Neuronal stem cell (in vitro differentiated cells): ENCODE results near the gene ZSCAN23.
"Not testable (repeated sequence)": the region's sequence is repeated elsewhere in the genome, so short reads cannot be mapped to it uniquely, and the experiment has no call there.

Experiments used
- DNase-seq: peaks from one replicate; pipeline ENCODE4 v3.0.0-alpha.2; 2013; ENCODE audit warnings: low spot score
- H2AFZ ChIP-seq: one replicate; pipeline ENCODE4 v1.6.1; 2013; ENCODE audit warnings: mild to moderate bottlenecking, low read length, inconsistent platforms
- H2AK5ac ChIP-seq: 2 replicates; pipeline ENCODE4 v1.6.1; 2013; ENCODE audit warnings: low read depth, mild to moderate bottlenecking, inconsistent platforms, low read length, moderate library complexity, mixed read lengths
- H2BK120ac ChIP-seq: 2 replicates; pipeline ENCODE4 v1.6.1; 2013; ENCODE audit warnings: low read depth, mild to moderate bottlenecking, inconsistent platforms, low read length, moderate library complexity, mixed read lengths
- H2BK12ac ChIP-seq: one replicate; pipeline ENCODE4 v1.6.1; 2013; ENCODE audit warnings: low read length, inconsistent platforms
- H2BK15ac ChIP-seq: 2 replicates; pipeline ENCODE4 v1.6.1; 2013; ENCODE audit warnings: mild to moderate bottlenecking, low read length, inconsistent platforms, mixed read lengths
- H2BK5ac ChIP-seq: one replicate; pipeline ENCODE4 v1.6.1; 2013; ENCODE audit warnings: inconsistent platforms, mild to moderate bottlenecking, low read length, moderate library complexity
- H3K14ac ChIP-seq: one replicate; pipeline ENCODE4 v1.6.1; 2013; ENCODE audit warnings: low read length, inconsistent platforms
- H3K18ac ChIP-seq: 2 replicates; pipeline ENCODE4 v1.6.1; 2013; ENCODE audit warnings: low read length, inconsistent platforms
- H3K23ac ChIP-seq: 2 replicates; pipeline ENCODE4 v1.6.1; 2013; ENCODE audit warnings: low read depth, mild to moderate bottlenecking, mixed read lengths, low read length, inconsistent platforms; ENCODE audit not compliant: poor library complexity
- H3K27ac ChIP-seq: replicated peaks from 3 replicates; pipeline ENCODE4 v1.5.1; 2013; ENCODE audit warnings: low read length, inconsistent platforms
- H3K27me3 ChIP-seq, 3 experiments: 2 replicates each; pipeline ENCODE4 v1.6.1; 2013; ENCODE audit warnings: low read length in 3 of 3, mild to moderate bottlenecking in 2 of 3, inconsistent platforms in 1 of 3, low read depth in 1 of 3, mixed read lengths in 1 of 3, moderate library complexity in 1 of 3; ENCODE audit not compliant: control insufficient read depth in 3 of 3, insufficient read depth in 3 of 3
- H3K36me3 ChIP-seq, 2 donors: replicated peaks in 1 of 2; 2 replicates each; pipeline ENCODE4 v1.6.1; 2013; ENCODE audit warnings: low read length in 2 of 2; ENCODE audit not compliant: control insufficient read depth in 2 of 2, insufficient read depth in 2 of 2
- H3K4ac ChIP-seq: 2 replicates; pipeline ENCODE4 v1.6.1; 2013; ENCODE audit warnings: inconsistent platforms, mild to moderate bottlenecking, low read length, moderate library complexity
- H3K4me1 ChIP-seq, 2 donors: 1 replicate in 1 of 2; 2 replicates in 1 of 2; pipeline ENCODE4 v1.6.1; 2013; ENCODE audit warnings: low read length in 2 of 2, low read depth in 1 of 2; ENCODE audit not compliant: control insufficient read depth in 2 of 2, insufficient read depth in 1 of 2
- H3K4me2 ChIP-seq: one replicate; pipeline ENCODE4 v1.6.1; 2013; ENCODE audit warnings: mild to moderate bottlenecking, low read length, inconsistent platforms; ENCODE audit not compliant: insufficient read depth, poor library complexity, severe bottlenecking
- H3K4me3 ChIP-seq, 2 donors: 2 replicates each; pipeline ENCODE4 v1.5.1; 2013; ENCODE audit warnings: low read length in 2 of 2, mild to moderate bottlenecking in 2 of 2, inconsistent platforms in 1 of 2, moderate library complexity in 1 of 2
- H3K79me1 ChIP-seq: one replicate; pipeline ENCODE4 v1.6.1; 2013; ENCODE audit warnings: low read depth, mild to moderate bottlenecking, inconsistent platforms, low read length, moderate library complexity
- H3K9ac ChIP-seq: one replicate; pipeline ENCODE4 v1.6.1; 2013; ENCODE audit warnings: mild to moderate bottlenecking, low read depth, low read length, inconsistent platforms; ENCODE audit not compliant: poor library complexity
- H3K9me3 ChIP-seq, 2 donors: replicated peaks in 1 of 2; 2 replicates each; pipeline versions ENCODE3 to v1.6.1; 2013; ENCODE audit warnings: low read length in 2 of 2, mild to moderate bottlenecking in 2 of 2, inconsistent platforms in 1 of 2, low read depth in 1 of 2, mixed read lengths in 1 of 2, moderate library complexity in 1 of 2; ENCODE audit not compliant: control insufficient read depth in 2 of 2, insufficient read depth in 1 of 2
- H4K8ac ChIP-seq: one replicate; pipeline ENCODE4 v1.6.1; 2013; ENCODE audit warnings: low read depth, mild to moderate bottlenecking, inconsistent platforms, low read length, moderate library complexity
- H4K91ac ChIP-seq: one replicate; pipeline ENCODE4 v1.6.1; 2013; ENCODE audit warnings: low read length, low read depth, mild to moderate bottlenecking, inconsistent platforms; ENCODE audit not compliant: poor library complexity
- WGBS, 2 donors: extraction: QIAGEN DNeasy Blood & Tissue Kit; methylation state at CpG; one replicate each; pipeline ENCODE4 v1.1.7; 2013; ENCODE audit warnings: missing lambda C conversion rate in 2 of 2, mixed read lengths in 1 of 2; ENCODE audit not compliant: insufficient read length in 2 of 2, insufficient replicate concordance in 1 of 2; ENCODE audit errors: extremely low coverage in 2 of 2; 5-methylcytosine and 5-hydroxymethylcytosine counted together

Gene ZSCAN23

GRCh38 chr6:28449056-28449455, 5.8 kb upstream of the ZSCAN23 start:
- no peaks in the 10 kb centered on the region for H3K79me1 ChIP-seq
- no peak for DNase-seq
- no peak overlapping the region for H3K14ac ChIP-seq
- no peak overlapping the region for H3K23ac ChIP-seq
- no peak overlapping the region for H2BK5ac ChIP-seq
- H3K4me2 ChIP-seq = no peak overlapping the region
- H2AK5ac ChIP-seq = no peak overlapping the region
- H3K36me3 ChIP-seq = no peaks in the 10 kb centered on the region
- no peak overlapping the region for H3K27ac ChIP-seq
- no peaks in the 10 kb centered on the region for H3K9me3 ChIP-seq
- no peak overlapping the region for H4K91ac ChIP-seq
- H2BK15ac ChIP-seq = no peak overlapping the region
- no peak overlapping the region for H2BK12ac ChIP-seq
- H3K18ac ChIP-seq = no peak overlapping the region
- H3K9ac ChIP-seq = no peak overlapping the region
- WGBS, 2 donors = no CpG with 5 or more reads among the region's 1 CpG
- H3K27me3 ChIP-seq = no peaks in the 10 kb centered on the region
- no peak overlapping the region for H2BK120ac ChIP-seq
- no peak overlapping the region for H3K4me3 ChIP-seq
- no peak overlapping the region for H3K4ac ChIP-seq
- H4K8ac ChIP-seq = no peak overlapping the region
- no peak overlapping the region for H2AFZ ChIP-seq
- no peaks in the 10 kb centered on the region for H3K4me1 ChIP-seq

GRCh38 chr6:28447512-28447906, 4.2 kb upstream of the ZSCAN23 start:
- not testable (repeated sequence) for H4K8ac ChIP-seq, H2BK5ac ChIP-seq, H4K91ac ChIP-seq, H3K9me3 ChIP-seq, H3K4ac ChIP-seq, H3K23ac ChIP-seq, DNase-seq, H2AK5ac ChIP-seq, H3K9ac ChIP-seq, H3K4me1 ChIP-seq, H2BK12ac ChIP-seq, H3K18ac ChIP-seq, H3K27me3 ChIP-seq, H3K36me3 ChIP-seq, H3K14ac ChIP-seq, H3K79me1 ChIP-seq, H2BK120ac ChIP-seq
- H2BK15ac ChIP-seq = peak overlapping the region; percentile 88
- H2AFZ ChIP-seq = peak overlapping the region; percentile 90
- peak overlapping the region; percentile 40 to 91 for H3K4me3 ChIP-seq
- H3K27ac ChIP-seq = peak overlapping the region; percentile 86
- peak overlapping the region; percentile 65 for H3K4me2 ChIP-seq

GRCh38 chr6:28446818-28447511, 3.7 kb upstream of the ZSCAN23 start:
- H2BK5ac ChIP-seq = peak overlapping the region; percentile 97
- H2BK120ac ChIP-seq = no peak overlapping the region
- H3K18ac ChIP-seq = peak overlapping the region; percentile 99
- no CpG with 5 or more reads among the region's 36 CpGs for WGBS, 2 donors
- peak overlapping the region; percentile 88 for H2BK15ac ChIP-seq
- H3K9ac ChIP-seq = peak overlapping the region; percentile 92
- H3K4me2 ChIP-seq = peak overlapping the region; percentile 65
- no peak overlapping the region for H2BK12ac ChIP-seq
- peak overlapping the region; percentile 79 for H4K91ac ChIP-seq
- H3K4me3 ChIP-seq = peak overlapping the region; percentile 40 to 91
- H3K4ac ChIP-seq = no peak overlapping the region
- H3K4me1 ChIP-seq = no peaks in the 10 kb centered on the region
- peaks cover under 1% of the 10 kb centered on the region for H3K79me1 ChIP-seq
- H3K23ac ChIP-seq = peak overlapping the region; percentile 87
- H2AK5ac ChIP-seq = no peak overlapping the region
- peak overlapping the region; percentile 90 for H2AFZ ChIP-seq
- no peaks in the 10 kb centered on the region for H3K27me3 ChIP-seq
- peak overlapping the region; percentile 86 for H3K27ac ChIP-seq
- H3K9me3 ChIP-seq = no peaks in the 10 kb centered on the region
- H3K14ac ChIP-seq = peak overlapping the region; percentile 76
- no peaks in the 10 kb centered on the region for H3K36me3 ChIP-seq
- peak; percentile 44 for DNase-seq
- no peak overlapping the region for H4K8ac ChIP-seq

- Histone ChIP-seq H3K36me3 (peaks cover 1 to 13% of the 10 kb centered on the region in 2 donors), H2AFZ (peak overlapping the region; percentile 90)
- H3K14ac ChIP-seq, H3K4ac ChIP-seq, H3K4me2 ChIP-seq, H3K9me3 ChIP-seq, H2AK5ac ChIP-seq, H2BK120ac ChIP-seq, H3K27me3 ChIP-seq, H3K79me1 ChIP-seq, H3K9ac ChIP-seq, H2BK15ac ChIP-seq, H2BK5ac ChIP-seq, H3K18ac ChIP-seq, H4K8ac ChIP-seq, H3K27ac ChIP-seq, H4K91ac ChIP-seq, H3K23ac ChIP-seq, H2BK12ac ChIP-seq, H3K4me1 ChIP-seq, DNase-seq, H3K4me3 ChIP-seq: not testable (repeated sequence)
- no CpG with 5 or more reads among the region's 3 CpGs for WGBS, 2 donors
These were observed 1.5 kb upstream of the ZSCAN23 start for GRCh38 chr6:28444759-28445158.
